Keratinocyte (primary cell): Measurements from ENCODE around the gene TAS2R46.

Experiments used
- EZH2 ChIP-seq: IDR thresholded peaks from one replicate; pipeline ENCODE4 v1.6.1; 2012; ENCODE audit warnings: inconsistent platforms, mild to moderate bottlenecking, low read length, moderate library complexity
- TF ChIP-seq, protein P1 (sequence below), 3 experiments: IDR thresholded peaks in 1 of 3; conservative IDR thresholded peaks in 1 of 3; optimal IDR thresholded peaks in 1 of 3; 2 replicates in 2 of 3; 3 replicates in 1 of 3; pipeline versions ENCODE3 to v1.5.1; 2011; ENCODE audit warnings: low read length in 3 of 3, mild to moderate bottlenecking in 3 of 3, moderate library complexity in 2 of 3, control low read depth in 1 of 3, inconsistent platforms in 1 of 3; ENCODE audit not compliant: insufficient read depth in 2 of 3; ENCODE audit errors: extremely low read depth in 1 of 3

DNA sequence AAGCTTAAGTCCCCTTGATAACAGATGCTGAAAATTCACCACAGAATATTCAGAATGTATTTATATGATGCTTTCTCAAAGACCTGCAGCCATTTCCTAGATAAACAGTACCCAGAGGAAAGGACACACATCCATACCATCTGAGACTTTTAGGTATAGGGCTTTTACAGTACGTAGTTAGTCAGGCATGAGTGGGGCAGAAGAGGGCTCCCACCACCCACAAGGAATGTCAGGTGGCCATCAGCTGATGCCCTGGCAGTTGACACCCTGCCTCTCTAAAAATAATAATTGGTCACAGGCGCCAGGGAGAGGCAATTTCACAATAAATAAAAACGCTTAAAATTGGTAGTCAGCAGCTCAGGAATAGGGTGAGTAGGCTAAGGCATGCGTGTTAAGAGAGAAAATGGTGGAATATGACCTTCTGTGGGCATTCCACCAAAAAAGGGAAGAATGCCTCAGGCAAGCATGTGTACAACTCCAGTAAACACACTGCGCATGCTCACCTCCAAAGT lies 7.8 kb upstream of the TAS2R46 start:
- TF ChIP-seq, protein P1, sequence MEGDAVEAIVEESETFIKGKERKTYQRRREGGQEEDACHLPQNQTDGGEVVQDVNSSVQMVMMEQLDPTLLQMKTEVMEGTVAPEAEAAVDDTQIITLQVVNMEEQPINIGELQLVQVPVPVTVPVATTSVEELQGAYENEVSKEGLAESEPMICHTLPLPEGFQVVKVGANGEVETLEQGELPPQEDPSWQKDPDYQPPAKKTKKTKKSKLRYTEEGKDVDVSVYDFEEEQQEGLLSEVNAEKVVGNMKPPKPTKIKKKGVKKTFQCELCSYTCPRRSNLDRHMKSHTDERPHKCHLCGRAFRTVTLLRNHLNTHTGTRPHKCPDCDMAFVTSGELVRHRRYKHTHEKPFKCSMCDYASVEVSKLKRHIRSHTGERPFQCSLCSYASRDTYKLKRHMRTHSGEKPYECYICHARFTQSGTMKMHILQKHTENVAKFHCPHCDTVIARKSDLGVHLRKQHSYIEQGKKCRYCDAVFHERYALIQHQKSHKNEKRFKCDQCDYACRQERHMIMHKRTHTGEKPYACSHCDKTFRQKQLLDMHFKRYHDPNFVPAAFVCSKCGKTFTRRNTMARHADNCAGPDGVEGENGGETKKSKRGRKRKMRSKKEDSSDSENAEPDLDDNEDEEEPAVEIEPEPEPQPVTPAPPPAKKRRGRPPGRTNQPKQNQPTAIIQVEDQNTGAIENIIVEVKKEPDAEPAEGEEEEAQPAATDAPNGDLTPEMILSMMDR (optimal IDR thresholded peaks at IDR 0.05 in 1 of 3, IDR thresholded peaks at IDR 0.05 in 1 of 3, conservative IDR thresholded peaks at IDR 0.05 in 1 of 3; ENCODE audit: extremely low read depth in 1 of 3, insufficient read depth in 2 of 3, low read length in 3 of 3) = no peak
- no peak for TF ChIP-seq EZH2
